ENCODE results near the gene ATP5PD. TPM values are rescaled to one million over a fixed set of nuclear protein-coding genes. Genes with fewer than 3 reads are reported as not detected.

The ATP5PD gene
- total and polyA plus RNA-seq, 10 donors, result 124 to 312 (median 153) TPM

GRCh38 chr17:74990581-74991105 lies 56.1 kb downstream of the ATP5PD start:
- peaks cover 0 to 24% (median 4%) of the 10 kb centered on the region in 7 donors for H3K27me3 ChIP-seq (replicated peaks in 1 of 7)
- H3K4me1 ChIP-seq, result peaks cover 4 to 29% (median 19%) of the 10 kb centered on the region in 6 donors
- no peaks in the 10 kb centered on the region for H3K9me3 ChIP-seq
- no peak for DNase-seq
- no peak overlapping the region for H3K4me3 ChIP-seq
- no peak overlapping the region for H3K27ac ChIP-seq
- 83 to 98% (median 95%) methylated on average over 10 of the region's 10 CpGs for WGBS, 5 donors
- no peaks in the 10 kb centered on the region for H3K36me3 ChIP-seq
- intact Hi-C loops (cut with DNase I; ENCODE audit: low total_unique reads), result no loop called here
- TF ChIP-seq CTCF (IDR thresholded peaks at IDR 0.05 in 8 of 11, conservative IDR thresholded peaks at IDR 0.05 in 3 of 11) (no peak), POLR2AphosphoS5 (IDR thresholded peaks at IDR 0.05) (no peak), POLR2A (IDR thresholded peaks at IDR 0.05) (no peak)

Small RNAs within 50 kb of the gene (small RNA-seq; reads per million reads assigned to genes)
- gene AC111186.1 (0 reads per million in 4 donors), gene RF00019 (0 reads per million in 4 donors), gene RN7SL573P (0 reads per million in 4 donors), gene RNU6-362P (0 reads per million in 4 donors)

Other genes starting within 250 kb of the ATP5PD start
- gene GRIN2C, start 187.1 kb downstream of the ATP5PD start, total RNA-seq, result 1 to 10 TPM in 1 of 7 donors, under 1 TPM in 3, not detected in 3; 0.17 to 1.5 (median 0.43) TPM
- under 1 TPM in 2 of 3 donors, not detected in 1; 0.02 to 0.16 TPM for gene GRIN2C, start 187.1 kb downstream of the ATP5PD start, polyA plus RNA-seq
- gene FDXR, start 174.0 kb downstream of the ATP5PD start, total RNA-seq, result 100 to 1,000 TPM in 1 of 7 donors, 10 to 100 TPM in 6; 17.7 to 114 (median 41.3) TPM
- gene FDXR, start 174.0 kb downstream of the ATP5PD start, polyA plus RNA-seq, result 10 to 100 TPM; 13.6 to 66.1 (median 17.9) TPM
- 1 to 10 TPM; 1.5 to 8.8 (median 5.4) TPM for gene FADS6, start 153.3 kb downstream of the ATP5PD start, total RNA-seq
- gene FADS6, start 153.3 kb downstream of the ATP5PD start, polyA plus RNA-seq, result 1 to 10 TPM in 1 of 3 donors, under 1 TPM in 2; 0.13 to 2.4 (median 0.61) TPM
- gene USH1G, start 123.7 kb downstream of the ATP5PD start, total RNA-seq, result not detected
- not detected for gene USH1G, start 123.7 kb downstream of the ATP5PD start, polyA plus RNA-seq
- gene OTOP2, start 122.7 kb downstream of the ATP5PD start, total RNA-seq, result not detected
- gene OTOP2, start 122.7 kb downstream of the ATP5PD start, polyA plus RNA-seq, result not detected
- gene OTOP3, start 111.1 kb downstream of the ATP5PD start, total RNA-seq, result not detected
- not detected for gene OTOP3, start 111.1 kb downstream of the ATP5PD start, polyA plus RNA-seq
- gene HID1, start 74.2 kb downstream of the ATP5PD start, total RNA-seq, result 10 to 100 TPM; 11.9 to 39.4 (median 26.5) TPM
- 10 to 100 TPM in 2 of 3 donors, 1 to 10 TPM in 1; 5.2 to 23.8 (median 17.2) TPM for gene HID1, start 74.2 kb downstream of the ATP5PD start, polyA plus RNA-seq
- 1 to 10 TPM; 1.5 to 6.0 (median 3.0) TPM for gene CDR2L, start 59.3 kb downstream of the ATP5PD start, total RNA-seq
- gene CDR2L, start 59.3 kb downstream of the ATP5PD start, polyA plus RNA-seq, result 1 to 10 TPM in 1 of 3 donors, under 1 TPM in 2; 0.48 to 1.5 (median 0.85) TPM
- 10 to 100 TPM; 16.5 to 60.7 (median 20.5) TPM for gene MRPL58, start 34.3 kb downstream of the ATP5PD start, total RNA-seq
- 10 to 100 TPM; 33.1 to 43.3 (median 41.6) TPM for gene MRPL58, start 34.3 kb downstream of the ATP5PD start, polyA plus RNA-seq
- 10 to 100 TPM; 23.0 to 28.4 (median 25.5) TPM for gene KCTD2, start 256 bp upstream of the ATP5PD start, total RNA-seq
- gene KCTD2, start 256 bp upstream of the ATP5PD start, polyA plus RNA-seq, result 10 to 100 TPM; 11.0 to 27.2 (median 11.9) TPM
- 10 to 100 TPM in 6 of 7 donors, 1 to 10 TPM in 1; 9.3 to 31.0 (median 14.9) TPM for gene SLC16A5, start 41.0 kb upstream of the ATP5PD start, total RNA-seq
- 1 to 10 TPM; 3.1 to 6.4 (median 4.7) TPM for gene SLC16A5, start 41.0 kb upstream of the ATP5PD start, polyA plus RNA-seq
- 10 to 100 TPM; 10.5 to 19.2 (median 14.7) TPM for gene ARMC7, start 63.0 kb upstream of the ATP5PD start, total RNA-seq
- gene ARMC7, start 63.0 kb upstream of the ATP5PD start, polyA plus RNA-seq, result 10 to 100 TPM in 2 of 3 donors, 1 to 10 TPM in 1; 7.8 to 12.4 (median 10.0) TPM
- 10 to 100 TPM; 48.2 to 77.9 (median 54.6) TPM for gene NT5C, start 84.8 kb upstream of the ATP5PD start, total RNA-seq
- 100 to 1,000 TPM; 105 to 145 (median 139) TPM for gene NT5C, start 84.8 kb upstream of the ATP5PD start, polyA plus RNA-seq
- gene JPT1, start 107.5 kb upstream of the ATP5PD start, total RNA-seq, result 100 to 1,000 TPM in 2 of 7 donors, 10 to 100 TPM in 5; 47.1 to 116 (median 92.1) TPM
- 100 to 1,000 TPM; 106 to 192 (median 164) TPM for gene JPT1, start 107.5 kb upstream of the ATP5PD start, polyA plus RNA-seq
- 100 to 1,000 TPM in 4 of 7 donors, 10 to 100 TPM in 3; 67.7 to 310 (median 251) TPM for gene SUMO2, start 136.0 kb upstream of the ATP5PD start, total RNA-seq
- gene SUMO2, start 136.0 kb upstream of the ATP5PD start, polyA plus RNA-seq, result 100 to 1,000 TPM in 2 of 3 donors, 10 to 100 TPM in 1; 97.3 to 127 (median 117) TPM
- gene NUP85, start 158.7 kb upstream of the ATP5PD start, total RNA-seq, result 10 to 100 TPM; 35.5 to 83.8 (median 66.1) TPM
- 10 to 100 TPM; 45.8 to 79.8 (median 61.8) TPM for gene NUP85, start 158.7 kb upstream of the ATP5PD start, polyA plus RNA-seq
- gene GGA3, start 214.6 kb upstream of the ATP5PD start, total RNA-seq, result 10 to 100 TPM; 38.0 to 73.7 (median 65.2) TPM
- gene GGA3, start 214.6 kb upstream of the ATP5PD start, polyA plus RNA-seq, result 10 to 100 TPM; 14.1 to 37.9 (median 26.9) TPM
- 10 to 100 TPM; 32.2 to 38.4 (median 35.1) TPM for gene MRPS7, start 214.9 kb upstream of the ATP5PD start, total RNA-seq
- gene MRPS7, start 214.9 kb upstream of the ATP5PD start, polyA plus RNA-seq, result 10 to 100 TPM; 39.1 to 62.7 (median 47.2) TPM
- gene MIF4GD, start 224.3 kb upstream of the ATP5PD start, total RNA-seq, result 10 to 100 TPM; 27.1 to 47.3 (median 38.0) TPM
- 10 to 100 TPM; 28.2 to 38.0 (median 34.3) TPM for gene MIF4GD, start 224.3 kb upstream of the ATP5PD start, polyA plus RNA-seq
- gene SLC25A19, start 242.5 kb upstream of the ATP5PD start, total RNA-seq, result 10 to 100 TPM; 12.4 to 32.5 (median 19.1) TPM
- gene SLC25A19, start 242.5 kb upstream of the ATP5PD start, polyA plus RNA-seq, result 10 to 100 TPM; 18.5 to 21.2 (median 19.2) TPM

All from spleen (tissue), 11 donors.